PC-3 (cell line): ENCODE results near the gene HRH4.

Experiments
- CTCF ChIP-seq: fragments of 300-600 bp; sonication (generic); conservative IDR thresholded peaks from 2 replicates; pipeline ENCODE4 v1.5.1; 2017; ENCODE audit warnings: antibody characterized with exemption, low read depth, mild to moderate bottlenecking, low read length
- EZH2 ChIP-seq: fragments of 300-600 bp; sonication (generic); IDR thresholded peaks from one replicate; pipeline ENCODE4 v1.6.1; 2017; ENCODE audit warnings: antibody characterized with exemption, mild to moderate bottlenecking, low read length; ENCODE audit not compliant: unreplicated experiment
- EZH2phosphoT487 ChIP-seq: fragments of 300-600 bp; sonication (generic); IDR thresholded peaks from 2 replicates; pipeline ENCODE4 v1.6.1; 2018; ENCODE audit warnings: mild to moderate bottlenecking, antibody characterized with exemption, low read length, borderline replicate concordance

- TF ChIP-seq CTCF (no peak), EZH2phosphoT487 (no peak), EZH2 (no peak)
Measured at GRCh38 chr18:24515721-24516120, 55.3 kb downstream of the HRH4 start.
